HepG2 (cell line): Measurements from ENCODE around the gene TSHZ2. TPM values are rescaled to one million over a fixed set of nuclear protein-coding genes. Genes with fewer than 3 reads are reported as not detected.

ENCODE experiments used
- BCLAF1 ChIP-seq: fragments of 450-650 bp; IDR thresholded peaks from 2 replicates; pipeline ENCODE4 v1.6.1; 2017; ENCODE audit warnings: mild to moderate bottlenecking
- ELF4 ChIP-seq: sonication (generic); formaldehyde crosslinking; IDR thresholded peaks from 2 replicates; pipeline ENCODE4 v1.5.0; 2020; ENCODE audit warnings: missing genetic modification reagents, mild to moderate bottlenecking, moderate library complexity, borderline replicate concordance
- MED1 ChIP-seq: sonication (generic); formaldehyde crosslinking; IDR thresholded peaks from 2 replicates; pipeline ENCODE4 v1.4.0; 2020; ENCODE audit warnings: missing genetic modification reagents
- MTA1 ChIP-seq: sonication (generic); formaldehyde crosslinking; IDR thresholded peaks from 2 replicates; pipeline ENCODE4 v1.4.0; 2020; ENCODE audit warnings: missing genetic modification reagents, mild to moderate bottlenecking, borderline replicate concordance
- PHF5A ChIP-seq: IDR thresholded peaks from one replicate; pipeline ENCODE4 v1.6.1; 2018; ENCODE audit warnings: low read depth, missing genetic modification reagents; ENCODE audit not compliant: unreplicated experiment
- PLRG1 ChIP-seq: fragments of 450-650 bp; conservative IDR thresholded peaks from 2 replicates; pipeline ENCODE4 v1.6.1; 2016
- SIX1 ChIP-seq: sonication (generic); formaldehyde crosslinking; IDR thresholded peaks from 2 replicates; pipeline ENCODE4 v1.4.0; 2020; ENCODE audit warnings: missing genetic modification reagents, borderline replicate concordance
- SKI ChIP-seq: fragments of 450-650 bp; IDR thresholded peaks from one replicate; pipeline ENCODE4 v1.6.1; 2018; ENCODE audit warnings: mild to moderate bottlenecking; ENCODE audit not compliant: partially characterized antibody
- UBTF ChIP-seq: sonication (generic); formaldehyde crosslinking; IDR thresholded peaks from 2 replicates; pipeline ENCODE4 v1.4.0; 2020; ENCODE audit warnings: mild to moderate bottlenecking, missing genetic modification reagents
- ZFP90 ChIP-seq: sonication (generic); formaldehyde crosslinking; IDR thresholded peaks from 2 replicates; pipeline ENCODE4 v1.8.0; 2022; ENCODE audit warnings: missing genetic modification reagents, mild to moderate bottlenecking, inconsistent platforms, borderline replicate concordance
- ZNF138 ChIP-seq: sonication (generic); formaldehyde crosslinking; IDR thresholded peaks from 2 replicates; pipeline ENCODE4 v1.5.0; 2020; ENCODE audit warnings: mild to moderate bottlenecking, low read depth, missing genetic modification reagents
- ZNF18 ChIP-seq: sonication (generic); formaldehyde crosslinking; IDR thresholded peaks from 2 replicates; pipeline ENCODE4 v1.8.0; 2022; ENCODE audit warnings: mild to moderate bottlenecking, missing genetic modification reagents; ENCODE audit not compliant: insufficient replicate concordance
- ZNF282 ChIP-seq: fragments of 450-650 bp; IDR thresholded peaks from 2 replicates; pipeline ENCODE4 v1.6.1; 2018; ENCODE audit not compliant: partially characterized antibody
- ZNF567 ChIP-seq: sonication (generic); formaldehyde crosslinking; IDR thresholded peaks from 2 replicates; pipeline ENCODE4 v1.8.1; 2023; ENCODE audit warnings: mild to moderate bottlenecking, missing genetic modification reagents, borderline replicate concordance
- ZNF660 ChIP-seq: sonication (generic); formaldehyde crosslinking; IDR thresholded peaks from 2 replicates; pipeline ENCODE4 v1.5.1; 2020; ENCODE audit warnings: mild to moderate bottlenecking, low read depth, missing genetic modification reagents, borderline replicate concordance
- ZNF776 ChIP-seq: sonication (generic); formaldehyde crosslinking; IDR thresholded peaks from 2 replicates; pipeline ENCODE4 v1.4.0; 2020; ENCODE audit warnings: mild to moderate bottlenecking, missing genetic modification reagents
- polyA plus RNA-seq, 8 experiments: library from polyadenylated mRNA; depleted of rRNA in 3 of 8; stranded (reverse) in 7 of 8; unstranded in 1 of 8; fragments of >200 nt; fragmentation: Illumina TruSeq in 4 of 8; extraction: Trizol in 4 of 8; gene quantifications; 2 replicates each; pipeline versions ENCODE4 v1.2.1 to v1.2.3, GENCODE V29; 2011 to 2016; ENCODE audit warnings: low read depth in 4 of 8, missing spikeins in 1 of 8, mixed read lengths in 1 of 8; ENCODE audit not compliant: insufficient read depth in 1 of 8
- total RNA-seq, 5 experiments: library from RNA; depleted of rRNA; stranded (reverse); fragments of >200 nt; fragmentation: Illumina TruSeq; extraction: Trizol; gene quantifications; 2 replicates each; pipeline ENCODE4 v1.2.3, GENCODE V29; 2016; ENCODE audit warnings: low read depth in 1 of 5
- TF ChIP-seq, protein P1 (sequence below): sonication (generic); formaldehyde crosslinking; IDR thresholded peaks from 2 replicates; pipeline ENCODE4 v1.8.1; 2023; ENCODE audit warnings: missing genetic modification reagents, mild to moderate bottlenecking, borderline replicate concordance
- TF ChIP-seq, protein P2 (sequence below): sonication (generic); formaldehyde crosslinking; IDR thresholded peaks from 2 replicates; pipeline ENCODE4 v1.8.0; 2023; ENCODE audit warnings: mild to moderate bottlenecking, missing genetic modification reagents
- TF ChIP-seq, protein P3 (sequence below): sonication (generic); formaldehyde crosslinking; IDR thresholded peaks from 2 replicates; pipeline ENCODE4 v1.8.0; 2022; ENCODE audit warnings: missing genetic modification reagents, mild to moderate bottlenecking, borderline replicate concordance

TSHZ2 gene
- total and polyA plus RNA-seq, 2 of the 13 experiments (the other 11 are each of a cell fraction or from before 2014, with no cell fraction given), result 0.01 TPM; not detected in 1

DNA sequence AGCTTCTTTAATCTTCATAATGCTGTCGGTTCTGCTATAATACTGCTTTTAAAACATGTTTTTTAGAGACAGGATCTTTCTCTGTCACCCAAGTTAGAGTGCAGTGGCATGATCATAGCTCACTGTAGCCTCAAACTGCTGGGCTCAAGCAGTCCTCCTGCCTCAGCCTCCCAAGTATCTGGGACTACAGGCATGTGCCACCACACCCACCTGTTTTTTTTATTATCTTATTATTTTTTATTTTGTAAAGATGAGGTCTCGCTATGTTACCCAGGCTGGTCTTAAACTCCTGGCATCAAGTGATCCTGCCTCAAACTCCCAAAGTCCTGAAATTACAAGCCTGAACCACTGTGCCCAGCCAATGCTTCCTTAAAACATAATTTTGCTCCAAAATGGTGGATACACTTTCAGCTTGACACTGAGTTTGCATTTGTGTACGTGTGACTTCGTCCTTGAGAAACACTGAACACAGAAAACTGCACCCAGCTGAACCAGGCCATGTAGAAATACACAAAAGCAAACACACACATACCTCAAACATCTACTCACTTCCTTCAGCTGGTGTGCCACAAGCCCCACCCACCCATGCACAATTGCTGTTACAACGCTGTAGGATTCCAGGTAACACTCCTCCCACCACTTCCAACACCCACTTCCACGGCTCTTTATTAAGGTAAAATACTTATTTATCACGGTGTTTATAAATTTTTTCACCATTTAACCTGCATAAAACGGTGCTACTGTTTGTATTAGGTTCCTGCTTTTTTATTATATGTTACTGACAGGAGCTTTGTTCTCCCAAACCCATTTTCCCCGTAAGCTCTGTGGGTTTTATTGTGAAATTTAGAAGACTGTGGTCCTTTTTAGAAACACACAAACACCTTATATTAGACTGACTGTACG is 109.1 kb downstream of the TSHZ2 start (continued):
- TF ChIP-seq PHF5A (peak; percentile 44), UBTF (CRISPR knock-in tag) (peak; percentile 60), MTA1 (no peak), ZNF138 (CRISPR knock-in tag) (no peak), SIX1 (CRISPR knock-in tag) (peak; percentile 80), PLRG1 (no peak), ZFP90 (CRISPR knock-in tag) (no peak), ZNF282 (no peak), ZNF660 (no peak), MED1 (CRISPR knock-in tag) (peak; percentile 98), SKI (peak; percentile 64), ELF4 (peak; percentile 56; the same call in 1 of the 2 replicates), ZNF776 (no peak), BCLAF1 (no peak), ZNF567 (CRISPR knock-in tag) (peak; percentile 28; the same call in 1 of the 2 replicates), ZNF18 (CRISPR knock-in tag) (no peak)
- TF ChIP-seq, protein P1, sequence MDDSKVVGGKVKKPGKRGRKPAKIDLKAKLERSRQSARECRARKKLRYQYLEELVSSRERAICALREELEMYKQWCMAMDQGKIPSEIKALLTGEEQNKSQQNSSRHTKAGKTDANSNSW, result no peak
- TF ChIP-seq, protein P2, sequence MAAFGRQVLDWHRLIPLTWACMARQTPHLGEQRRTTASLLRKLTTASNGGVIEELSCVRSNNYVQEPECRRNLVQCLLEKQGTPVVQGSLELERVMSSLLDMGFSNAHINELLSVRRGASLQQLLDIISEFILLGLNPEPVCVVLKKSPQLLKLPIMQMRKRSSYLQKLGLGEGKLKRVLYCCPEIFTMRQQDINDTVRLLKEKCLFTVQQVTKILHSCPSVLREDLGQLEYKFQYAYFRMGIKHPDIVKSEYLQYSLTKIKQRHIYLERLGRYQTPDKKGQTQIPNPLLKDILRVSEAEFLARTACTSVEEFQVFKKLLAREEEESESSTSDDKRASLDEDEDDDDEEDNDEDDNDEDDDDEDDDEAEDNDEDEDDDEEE (CRISPR knock-in tag), result no peak; the same call in 1 of the 2 replicates
- TF ChIP-seq, protein P3, sequence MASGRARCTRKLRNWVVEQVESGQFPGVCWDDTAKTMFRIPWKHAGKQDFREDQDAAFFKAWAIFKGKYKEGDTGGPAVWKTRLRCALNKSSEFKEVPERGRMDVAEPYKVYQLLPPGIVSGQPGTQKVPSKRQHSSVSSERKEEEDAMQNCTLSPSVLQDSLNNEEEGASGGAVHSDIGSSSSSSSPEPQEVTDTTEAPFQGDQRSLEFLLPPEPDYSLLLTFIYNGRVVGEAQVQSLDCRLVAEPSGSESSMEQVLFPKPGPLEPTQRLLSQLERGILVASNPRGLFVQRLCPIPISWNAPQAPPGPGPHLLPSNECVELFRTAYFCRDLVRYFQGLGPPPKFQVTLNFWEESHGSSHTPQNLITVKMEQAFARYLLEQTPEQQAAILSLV, result no peak; the same call in 1 of the 2 replicates
